Breast epithelium (tissue), 4 donors: ENCODE data around the gene TEF. TPM values are rescaled to one million over a fixed set of nuclear protein-coding genes. Genes with fewer than 3 reads are reported as not detected.
A peak's percentile ranks its signal among the peaks of the same experiment; 100 is the strongest.

Source experiments
- DNase-seq, 2 donors: peaks; one replicate each; pipeline ENCODE4 v3.0.0-alpha.2; 2019; ENCODE audit warnings: low spot score in 2 of 2
- H3K27ac ChIP-seq, 2 donors: fragments of 200-600 bp; sonication (generic) in 1 of 2; one replicate each; pipeline ENCODE4 v1.5.1; 2016 to 2019; ENCODE audit warnings: mild to moderate bottlenecking in 1 of 2
- H3K27me3 ChIP-seq, 2 donors: fragments of 200-600 bp; sonication (generic) in 1 of 2; one replicate each; pipeline versions ENCODE4 v1.5.1 to v1.6.0; 2017 to 2019; ENCODE audit warnings: control low read depth in 1 of 2, mild to moderate bottlenecking in 1 of 2
- H3K36me3 ChIP-seq: fragments of 200-600 bp; one replicate; pipeline ENCODE4 v1.5.1; 2019
- H3K4me1 ChIP-seq, 2 donors: fragments of 200-600 bp; sonication (generic); one replicate each; pipeline ENCODE4 v1.5.1; 2016 to 2019; ENCODE audit warnings: control low read depth in 1 of 2
- H3K4me3 ChIP-seq, 3 donors: fragments of 200-600 bp; sonication (generic); 1 replicate in 2 of 3; 2 replicates in 1 of 3; pipeline ENCODE4 v1.5.1; 2016 to 2019; ENCODE audit warnings: mild to moderate bottlenecking in 3 of 3, moderate library complexity in 2 of 3
- H3K9me3 ChIP-seq, 2 donors: fragments of 200-600 bp; sonication (generic) in 1 of 2; one replicate each; pipeline ENCODE4 v1.5.1; 2016 to 2019; ENCODE audit warnings: control low read depth in 1 of 2
- POLR2A ChIP-seq: fragments of 450-650 bp; IDR thresholded peaks from one replicate; pipeline ENCODE4 v1.6.1; 2016; ENCODE audit warnings: antibody characterized with exemption, mild to moderate bottlenecking, moderate library complexity
- POLR2AphosphoS5 ChIP-seq, 3 donors: sonication (generic); formaldehyde crosslinking; IDR thresholded peaks; one replicate each; pipeline ENCODE4 v1.6.1; 2017; ENCODE audit warnings: antibody characterized with exemption in 3 of 3
- intact Hi-C: fragments of 100-400 bp; cut with DNase I; formaldehyde crosslinking; loops from one replicate; pipeline ENCODE4 v1.15.1; 2023; ENCODE audit warnings: low total_unique reads
- total RNA-seq, 3 donors: library from RNA; depleted of rRNA; stranded (reverse); fragments of >200 nt; gene quantifications; one replicate each; pipeline ENCODE4 v1.1.0, GENCODE V29; 2016
- TF ChIP-seq, protein P1 (sequence below), 3 donors: fragments of 450-650 bp; IDR thresholded peaks; one replicate each; pipeline ENCODE4 v1.5.1; 2016 to 2017; ENCODE audit warnings: antibody characterized with exemption in 3 of 3, mild to moderate bottlenecking in 3 of 3, moderate library complexity in 3 of 3

TEF gene
- total RNA-seq, 3 donors from 2014 or later: 8.8 to 26.6 (median 15.7) TPM

DNA sequence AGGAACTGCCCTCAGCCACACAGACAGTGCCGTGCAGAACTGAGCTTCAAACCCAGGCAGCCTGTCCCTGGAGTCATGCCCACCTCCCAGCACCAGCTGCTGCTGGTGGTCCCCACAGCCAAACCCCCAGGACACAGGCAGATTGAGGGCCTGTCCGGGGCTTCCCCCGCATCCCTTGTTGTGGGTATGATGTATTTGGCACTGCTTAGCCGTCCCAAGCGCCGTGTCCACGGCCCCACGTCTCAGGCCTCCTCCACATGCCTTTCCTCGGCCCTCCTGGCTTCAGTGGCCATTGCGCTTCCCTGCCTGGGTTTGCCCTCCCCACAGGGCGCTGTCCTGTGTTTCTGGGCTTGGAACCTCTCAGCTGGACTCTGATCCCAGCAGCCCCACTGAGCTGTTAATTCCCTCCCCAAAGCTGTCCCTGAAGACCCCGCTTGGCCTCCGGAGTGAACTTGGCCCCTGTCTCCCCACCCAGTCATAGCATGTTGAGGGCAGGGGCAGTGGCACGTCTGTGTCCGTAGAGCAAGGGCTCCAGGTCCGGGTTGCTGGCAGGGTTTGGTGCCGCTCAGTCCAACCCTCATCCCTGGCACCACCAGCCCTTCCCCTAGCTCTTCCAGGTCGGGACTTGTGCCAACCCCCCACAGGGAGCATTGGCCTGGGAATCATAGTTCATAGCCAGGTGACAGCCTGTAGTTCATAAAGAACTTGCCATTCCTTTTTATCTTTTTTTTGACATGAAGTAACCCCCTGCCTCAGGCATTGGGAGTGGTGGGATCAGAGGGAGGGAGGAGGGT, 34.5 kb upstream of the TEF start:
- H3K27ac ChIP-seq: peak overlapping the region in 1 of 2 donors; percentile 41
- H3K4me3 ChIP-seq: no peak overlapping the region
- no peaks in the 10 kb centered on the region for H3K9me3 ChIP-seq
- no peaks in the 10 kb centered on the region for H3K27me3 ChIP-seq
- peaks cover 1% of the 10 kb centered on the region for H3K36me3 ChIP-seq
- no peak for TF ChIP-seq POLR2AphosphoS5 (IDR thresholded peaks at IDR 0.05)
- no peak for TF ChIP-seq POLR2A
- TF ChIP-seq, protein P1, sequence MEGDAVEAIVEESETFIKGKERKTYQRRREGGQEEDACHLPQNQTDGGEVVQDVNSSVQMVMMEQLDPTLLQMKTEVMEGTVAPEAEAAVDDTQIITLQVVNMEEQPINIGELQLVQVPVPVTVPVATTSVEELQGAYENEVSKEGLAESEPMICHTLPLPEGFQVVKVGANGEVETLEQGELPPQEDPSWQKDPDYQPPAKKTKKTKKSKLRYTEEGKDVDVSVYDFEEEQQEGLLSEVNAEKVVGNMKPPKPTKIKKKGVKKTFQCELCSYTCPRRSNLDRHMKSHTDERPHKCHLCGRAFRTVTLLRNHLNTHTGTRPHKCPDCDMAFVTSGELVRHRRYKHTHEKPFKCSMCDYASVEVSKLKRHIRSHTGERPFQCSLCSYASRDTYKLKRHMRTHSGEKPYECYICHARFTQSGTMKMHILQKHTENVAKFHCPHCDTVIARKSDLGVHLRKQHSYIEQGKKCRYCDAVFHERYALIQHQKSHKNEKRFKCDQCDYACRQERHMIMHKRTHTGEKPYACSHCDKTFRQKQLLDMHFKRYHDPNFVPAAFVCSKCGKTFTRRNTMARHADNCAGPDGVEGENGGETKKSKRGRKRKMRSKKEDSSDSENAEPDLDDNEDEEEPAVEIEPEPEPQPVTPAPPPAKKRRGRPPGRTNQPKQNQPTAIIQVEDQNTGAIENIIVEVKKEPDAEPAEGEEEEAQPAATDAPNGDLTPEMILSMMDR (IDR thresholded peaks at IDR 0.05): no peak
- DNase-seq: no peak
- intact Hi-C loops: no loop called here
- H3K4me1 ChIP-seq: no peaks in the 10 kb centered on the region

DNA sequence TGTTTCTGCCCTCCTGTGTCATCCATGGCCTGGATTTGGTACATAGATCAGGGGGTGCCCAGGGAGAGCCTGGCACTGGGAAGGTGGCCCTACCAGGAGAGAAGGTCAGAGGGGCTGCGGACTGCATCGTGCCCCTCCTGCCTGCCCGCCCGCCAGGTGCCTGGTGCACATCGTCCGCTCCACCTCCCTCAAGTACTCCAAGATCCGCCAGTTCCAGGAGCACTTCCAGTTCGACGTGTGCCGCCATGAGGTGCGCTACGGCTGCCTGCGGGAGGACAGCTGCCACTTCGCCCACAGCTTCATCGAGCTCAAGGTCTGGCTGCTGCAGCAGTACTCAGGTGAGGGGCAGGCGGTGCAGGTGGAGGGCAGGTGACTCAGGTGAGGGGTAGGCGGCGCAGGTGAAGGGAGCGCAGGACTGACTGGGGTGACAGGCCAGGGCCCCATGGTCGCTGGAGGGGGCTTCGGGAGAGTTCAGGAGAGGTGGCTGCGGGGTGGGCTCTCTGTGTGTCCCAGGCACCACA, 32.7 kb upstream of the TEF start:
- H3K4me1 ChIP-seq: no peaks in the 10 kb centered on the region
- intact Hi-C loops: no loop called here
- H3K27ac ChIP-seq: no peak overlapping the region
- no peaks in the 10 kb centered on the region for H3K9me3 ChIP-seq
- H3K36me3 ChIP-seq: no peaks in the 10 kb centered on the region
- no peak overlapping the region for H3K4me3 ChIP-seq
- no peak for DNase-seq
- H3K27me3 ChIP-seq: no peaks in the 10 kb centered on the region
- no peak for TF ChIP-seq POLR2AphosphoS5 (IDR thresholded peaks at IDR 0.05)
- TF ChIP-seq, protein P1 (IDR thresholded peaks at IDR 0.05): no peak
- no peak for TF ChIP-seq POLR2A

DNA sequence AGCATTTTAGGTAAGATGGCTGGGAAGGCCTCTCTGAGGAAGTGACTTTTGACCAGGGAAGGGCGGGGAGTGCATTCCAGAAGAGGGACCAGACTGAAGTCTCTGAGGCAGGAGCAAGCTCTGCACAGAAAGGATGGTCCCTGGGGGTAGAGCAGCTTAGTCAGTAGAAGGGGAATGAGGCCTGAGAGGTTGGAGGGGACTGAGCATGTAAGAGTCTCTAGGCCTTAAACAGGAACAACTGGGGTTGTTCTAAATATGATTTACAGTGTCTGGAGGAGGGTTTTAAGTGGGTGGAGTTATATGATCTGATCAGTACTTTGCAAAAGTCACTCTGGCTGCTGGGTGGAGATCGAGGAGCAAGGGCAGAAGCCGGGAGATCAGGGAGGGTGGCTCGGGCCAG, 31.7 kb upstream of the TEF start:
- TF ChIP-seq, protein P1 (IDR thresholded peaks at IDR 0.05): no peak
- TF ChIP-seq POLR2AphosphoS5 (IDR thresholded peaks at IDR 0.05) (no peak), POLR2A (no peak)
- H3K36me3 ChIP-seq: no peaks in the 10 kb centered on the region
- H3K27me3 ChIP-seq: no peaks in the 10 kb centered on the region
- intact Hi-C loops: no loop called here
- no peak overlapping the region for H3K27ac ChIP-seq
- H3K4me1 ChIP-seq: no peaks in the 10 kb centered on the region
- H3K4me3 ChIP-seq: no peak overlapping the region
- DNase-seq: no peak
- H3K9me3 ChIP-seq: no peaks in the 10 kb centered on the region

DNA sequence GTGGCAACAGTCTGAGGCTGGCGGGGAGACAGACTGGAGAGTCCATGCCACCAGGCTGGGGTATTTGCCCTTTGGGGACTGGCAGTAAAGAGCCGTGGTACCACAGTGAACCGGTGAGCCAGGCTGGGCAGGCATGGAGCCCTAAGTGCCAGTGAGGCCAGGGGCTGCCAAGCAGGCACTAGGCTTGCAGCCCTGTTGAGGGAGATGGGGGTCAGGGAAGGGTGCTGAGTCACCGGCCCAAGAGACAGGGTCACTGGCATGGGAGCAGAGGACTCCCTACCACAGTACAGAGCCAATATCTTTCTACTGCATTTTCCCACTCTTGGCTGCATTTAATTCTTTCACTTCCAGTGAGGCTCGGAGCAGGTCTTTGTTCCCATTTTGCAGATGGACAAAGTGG, 30.7 kb upstream of the TEF start:
- H3K4me1 ChIP-seq: no peaks in the 10 kb centered on the region
- no peaks in the 10 kb centered on the region for H3K27me3 ChIP-seq
- TF ChIP-seq POLR2A: no peak
- TF ChIP-seq POLR2AphosphoS5 (IDR thresholded peaks at IDR 0.05): no peak
- intact Hi-C loops: no loop called here
- H3K36me3 ChIP-seq: peaks cover 6% of the 10 kb centered on the region
- H3K9me3 ChIP-seq: no peaks in the 10 kb centered on the region
- peak overlapping the region; percentile 3 to 26 for H3K27ac ChIP-seq
- H3K4me3 ChIP-seq: no peak overlapping the region
- no peak for DNase-seq

DNA sequence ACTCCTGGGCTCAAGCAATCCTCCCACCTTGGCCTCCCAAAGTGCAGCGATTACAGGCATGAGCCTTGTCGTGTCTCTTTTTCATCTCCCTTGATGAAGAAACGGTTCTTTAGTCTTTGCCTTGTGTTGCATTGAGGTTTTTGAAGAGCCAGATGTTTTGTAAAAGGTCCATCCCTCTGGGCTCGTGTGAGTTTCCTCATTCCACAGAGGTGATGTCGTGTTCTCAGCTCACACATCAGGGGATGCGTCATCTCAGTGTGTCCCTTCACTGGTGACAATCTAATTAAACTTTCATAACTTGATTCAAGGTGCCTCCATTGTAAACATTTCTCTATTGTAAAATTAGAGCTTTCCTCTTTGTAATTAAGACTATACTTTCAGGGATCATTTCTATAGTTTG, 29.7 kb upstream of the TEF start:
- peak in 1 of 2 donors; percentile 44 for DNase-seq
- no peak for TF ChIP-seq POLR2A
- TF ChIP-seq, protein P1 (IDR thresholded peaks at IDR 0.05): no peak
- TF ChIP-seq POLR2AphosphoS5 (IDR thresholded peaks at IDR 0.05): no peak
- peaks cover 15% of the 10 kb centered on the region for H3K36me3 ChIP-seq
- no peaks in the 10 kb centered on the region for H3K27me3 ChIP-seq
- peak overlapping the region in 1 of 2 donors; percentile 58 for H3K27ac ChIP-seq
- intact Hi-C loops: no loop called here
- H3K4me3 ChIP-seq: no peak overlapping the region
- H3K9me3 ChIP-seq: no peaks in the 10 kb centered on the region
- H3K4me1 ChIP-seq: no peaks in the 10 kb centered on the region
